SKM-1 (cell line): ENCODE data around the gene FBL.

Experiments
- DNase-seq: peaks from one replicate; lab custom pipeline; 2025; ENCODE audit not compliant: unreplicated experiment; lab: John Stamatoyannopoulos, UW

Gene FBL

DNA sequence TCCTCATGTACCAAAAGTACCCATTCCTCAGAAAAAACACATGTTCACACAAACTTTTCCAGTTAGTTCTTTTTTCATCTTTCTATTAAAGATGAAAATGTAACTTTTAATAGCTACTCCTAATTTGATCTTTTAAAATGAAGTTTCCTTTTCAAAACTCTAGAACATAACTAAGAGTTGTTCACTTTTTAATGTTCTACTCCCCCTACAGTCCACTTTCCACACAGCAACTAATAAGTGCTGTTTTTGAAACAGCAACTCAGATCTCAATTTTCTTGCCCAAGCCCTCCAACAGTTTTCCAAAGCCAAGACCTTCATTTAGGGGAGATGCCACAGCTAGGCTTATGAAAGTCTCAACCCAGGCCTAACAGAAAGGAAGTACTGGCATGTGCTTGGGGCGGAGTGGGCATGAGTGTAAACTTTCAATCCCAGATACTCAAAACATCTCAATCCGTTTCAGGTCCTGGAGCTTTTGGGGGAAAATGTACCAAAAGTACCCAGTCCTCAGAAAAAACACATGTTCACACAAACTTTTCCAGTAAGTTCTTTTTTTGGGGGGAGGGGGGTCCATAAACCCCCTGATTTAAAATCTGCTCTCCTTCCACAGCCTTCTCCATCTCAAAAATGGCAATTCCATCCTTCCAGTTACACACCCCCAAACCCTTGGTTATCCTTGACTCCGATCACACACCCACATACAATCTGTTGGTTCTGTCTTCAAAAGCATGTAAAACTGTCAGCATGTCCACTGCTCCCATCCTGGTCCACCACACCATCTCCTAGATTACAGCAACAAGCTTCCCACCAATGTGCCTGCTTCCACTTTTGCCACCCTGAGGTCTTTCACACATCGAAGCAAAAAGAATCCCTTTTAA, 2.0 kb downstream of the FBL start:
- peak; percentile 41 for DNase-seq

DNA sequence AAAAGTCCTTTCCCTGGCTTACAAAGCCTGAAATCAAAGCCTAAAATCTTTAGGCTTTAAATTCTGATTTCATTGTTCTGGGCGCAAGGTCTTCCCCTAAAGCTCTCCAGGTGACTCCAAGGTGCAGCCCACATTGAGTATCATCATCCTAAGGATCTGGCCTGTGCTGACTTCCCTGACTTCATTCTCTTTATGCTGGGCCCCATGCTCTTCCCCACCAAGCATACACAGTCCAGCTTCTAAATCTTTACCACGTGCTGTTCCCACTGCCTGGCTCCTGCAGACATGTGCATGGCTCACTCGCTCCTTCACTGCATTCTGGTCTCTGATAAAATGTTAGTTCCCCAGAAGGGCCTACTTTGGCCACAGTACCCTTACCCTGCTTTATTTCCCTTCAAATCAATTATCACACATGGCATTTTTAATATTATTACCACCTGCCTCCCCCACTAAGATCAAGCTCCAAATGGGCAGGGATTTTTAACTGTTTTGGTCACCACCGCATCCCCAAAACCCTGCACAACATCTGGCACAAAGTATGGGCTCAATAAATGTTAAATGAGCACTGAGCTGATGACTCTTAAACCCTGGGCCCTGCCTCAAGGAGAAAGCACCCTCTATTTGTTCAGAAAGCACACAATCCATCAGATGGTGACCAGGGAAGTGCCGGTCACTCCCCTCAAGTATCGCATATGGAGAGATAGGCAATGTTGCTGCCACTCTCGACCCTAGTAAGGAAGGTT, 3.3 kb downstream of the FBL start:
- DNase-seq = no peak

DNA sequence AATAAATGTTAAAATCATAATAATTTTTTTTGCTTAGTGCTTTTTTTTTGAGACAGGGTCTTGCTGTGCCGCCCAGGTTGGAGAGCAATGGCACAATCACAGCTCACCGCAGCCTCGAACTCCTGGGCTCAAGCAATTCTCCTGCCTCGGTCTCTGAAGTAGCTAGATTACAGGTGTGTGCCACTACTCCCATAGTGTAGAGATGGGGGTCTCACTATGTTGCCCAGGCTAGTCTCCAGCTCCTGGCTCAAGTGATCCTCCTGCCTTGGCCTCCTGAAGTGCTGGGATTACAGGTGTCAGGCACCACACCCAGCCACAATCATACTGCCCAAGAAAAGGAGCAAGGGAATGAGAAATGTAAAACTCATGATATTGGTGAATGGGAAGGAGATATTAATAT, 5.1 kb downstream of the FBL start:
- DNase-seq = no peak

DNA sequence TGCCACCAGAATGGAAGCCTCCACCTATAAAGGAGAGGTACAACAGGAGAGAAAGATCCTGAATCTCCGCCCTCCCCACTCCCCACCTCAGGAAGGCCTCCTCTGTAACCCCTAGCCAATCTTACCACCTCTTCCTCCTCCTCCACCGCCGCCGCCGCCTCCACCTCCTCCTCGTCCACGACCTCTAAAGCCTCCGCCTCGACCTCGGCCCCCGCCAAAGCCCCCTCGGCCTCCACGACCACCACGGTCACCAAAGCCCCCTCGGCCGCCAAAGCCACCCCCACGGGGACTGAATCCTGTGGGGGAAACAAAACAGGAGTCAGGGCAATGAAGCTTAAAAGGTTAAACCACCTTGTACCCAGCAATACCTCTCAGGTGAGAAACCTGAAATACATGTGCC, 5.7 kb downstream of the FBL start:
- DNase-seq = no peak

DNA sequence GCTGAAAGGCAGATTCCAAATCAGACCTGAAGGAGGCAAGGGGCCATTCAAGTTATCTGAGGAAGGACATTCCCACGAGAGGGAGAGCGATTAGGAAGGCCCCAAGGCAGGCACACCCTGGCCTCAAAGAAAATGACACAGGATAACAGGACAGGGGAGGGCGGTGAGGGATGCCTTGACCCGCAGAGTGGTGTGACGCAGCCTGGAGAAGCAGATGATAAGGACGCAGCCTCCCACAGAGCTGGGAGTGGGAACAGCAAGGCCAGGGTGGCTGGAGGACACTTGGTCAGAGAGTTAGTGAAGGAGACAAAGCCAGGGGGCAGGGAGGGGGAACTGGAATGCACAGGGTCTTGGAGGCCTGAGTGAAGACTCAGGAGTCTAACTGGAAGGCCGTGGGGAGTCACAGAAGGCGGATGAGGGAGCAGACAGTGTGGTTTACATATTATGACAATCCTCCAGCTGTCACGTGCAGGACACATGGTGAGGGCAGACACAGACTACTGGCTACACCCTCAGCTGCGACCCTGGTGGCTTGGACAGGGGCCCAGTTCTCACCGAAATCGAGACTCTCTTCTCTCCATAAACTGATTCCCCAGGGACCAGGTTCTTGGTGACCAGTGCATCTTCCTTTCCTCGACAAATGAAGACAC, 6.4 kb downstream of the FBL start:
- DNase-seq = no peak

DNA sequence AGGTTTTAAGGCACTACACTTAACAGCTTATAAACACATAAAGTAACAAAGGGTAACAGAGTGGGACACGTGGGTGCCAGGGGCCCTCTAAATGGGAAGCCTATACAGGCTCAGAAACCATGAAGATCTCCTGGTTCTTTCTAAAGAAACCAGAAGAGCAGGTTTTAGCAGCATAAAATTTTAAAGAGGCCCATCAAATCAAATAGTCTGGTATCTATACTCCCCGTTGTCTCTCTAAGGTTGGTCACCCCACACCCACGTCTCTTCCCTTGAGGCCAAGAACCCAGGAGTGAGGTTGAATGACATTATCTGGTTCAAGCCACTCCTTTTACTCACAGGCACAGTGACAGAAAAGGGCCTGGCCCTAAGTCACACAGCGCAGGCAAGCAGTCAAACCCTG, 7.6 kb downstream of the FBL start:
- no peak for DNase-seq

DNA sequence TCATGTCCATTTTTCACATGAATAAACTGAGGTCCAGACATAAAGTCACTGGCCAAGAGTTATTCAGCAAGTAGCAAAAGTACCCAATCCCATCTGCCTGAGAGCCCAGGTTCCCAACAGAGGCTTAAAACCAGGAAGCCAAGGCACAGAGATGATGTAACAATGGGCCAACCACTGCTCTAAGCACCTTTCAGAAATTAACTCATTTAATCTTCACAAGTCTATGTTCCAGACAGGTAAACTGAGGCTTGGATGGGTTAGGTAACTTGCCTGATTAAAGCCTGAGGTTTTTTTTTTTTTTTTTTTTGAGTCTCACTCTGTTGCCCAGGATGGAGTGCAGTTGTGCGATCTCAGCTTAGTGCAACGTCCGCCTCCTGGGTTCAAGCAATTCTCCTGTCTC, 8.2 kb downstream of the FBL start:
- DNase-seq = no peak

DNA sequence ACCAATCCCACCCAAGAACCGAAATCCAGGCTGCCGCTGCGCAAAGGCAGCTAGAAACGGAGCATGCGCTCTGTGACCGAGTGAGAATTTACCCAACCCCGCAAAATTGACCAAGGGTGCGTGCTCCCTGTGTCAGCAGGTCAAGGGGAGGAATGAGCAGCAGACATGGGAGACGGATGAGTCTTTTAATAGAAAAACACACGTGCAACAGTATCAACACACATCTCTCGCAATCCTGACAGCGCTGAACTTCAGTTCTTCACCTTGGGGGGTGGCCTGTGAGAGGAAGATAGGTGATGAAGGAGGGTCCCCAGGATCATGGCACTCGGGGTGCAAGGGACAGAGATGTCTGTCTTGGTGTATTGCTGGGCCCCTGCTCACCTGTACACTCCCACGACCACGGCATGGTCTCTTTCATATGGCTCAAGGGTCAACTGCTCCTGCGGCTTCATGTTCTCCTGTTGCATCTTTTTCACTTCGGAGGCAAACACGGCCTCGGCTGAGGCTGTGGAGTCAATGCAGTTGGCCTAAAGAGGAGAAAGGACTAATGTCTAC, 11.8 kb downstream of the FBL start:
- no peak for DNase-seq

DNA sequence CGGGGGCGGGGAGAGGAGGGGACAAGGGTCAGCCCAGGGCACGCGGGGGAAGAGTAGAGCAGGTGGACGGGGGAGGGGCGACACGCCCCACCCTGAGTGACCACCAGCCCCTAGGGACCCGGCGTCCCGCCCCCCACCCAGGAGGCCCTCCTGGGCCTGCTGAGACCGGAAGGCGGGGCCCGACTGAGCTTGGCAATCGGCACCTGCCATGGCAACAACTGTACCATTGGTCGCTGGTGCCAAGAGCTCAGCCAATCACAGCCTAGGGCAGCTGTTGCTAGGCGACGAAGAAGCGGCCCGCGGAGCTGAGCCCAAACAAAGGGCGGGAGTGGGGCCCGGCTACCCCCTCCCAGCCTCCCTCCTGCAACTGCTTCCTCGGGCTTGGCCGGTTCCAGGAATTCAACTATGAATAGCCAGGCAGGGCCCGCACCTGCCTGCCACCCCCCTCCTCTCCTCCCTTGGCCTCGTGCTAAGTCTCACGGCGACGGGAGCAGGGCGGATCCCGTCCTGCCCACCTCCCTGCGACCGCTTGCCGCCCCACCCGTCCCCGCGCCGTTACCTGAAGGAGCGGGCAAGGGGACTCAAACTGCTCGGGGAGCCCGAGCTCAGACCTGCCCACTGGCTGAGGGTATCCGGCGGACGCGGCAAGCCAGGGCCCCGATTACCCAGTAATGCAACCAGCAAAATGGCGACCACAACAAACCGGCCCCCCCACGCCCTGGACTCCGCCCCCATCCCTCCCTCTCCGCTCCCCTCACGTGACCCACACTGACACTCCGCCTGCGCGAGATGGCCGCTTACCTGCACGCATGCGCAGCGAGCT, 12.5 kb downstream of the FBL start, which contains the start of gene DYRK1B:
TSS of gene DYRK1B (minus strand) at position 699 of the 823 bp plus-strand sequence. CDS start 2,295 bp downstream, outside the sequence.
- DNase-seq = no peak

DNA sequence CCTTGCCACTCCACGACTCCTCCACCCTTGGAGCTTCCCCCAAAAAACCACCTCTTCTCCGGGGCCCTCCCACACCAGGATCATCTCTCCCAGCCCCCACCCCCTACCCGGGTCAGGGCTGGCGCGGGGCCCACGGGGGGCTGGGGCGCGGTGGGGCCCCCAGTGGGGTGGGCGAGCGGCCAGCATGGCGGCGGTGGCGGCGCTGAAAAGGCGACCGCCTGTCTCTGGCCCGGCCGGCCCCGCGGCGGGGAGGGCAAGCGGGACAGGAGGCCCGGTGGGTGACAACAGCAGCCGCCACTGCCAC, 13.1 kb downstream of the FBL start:
- no peak for DNase-seq

DNA sequence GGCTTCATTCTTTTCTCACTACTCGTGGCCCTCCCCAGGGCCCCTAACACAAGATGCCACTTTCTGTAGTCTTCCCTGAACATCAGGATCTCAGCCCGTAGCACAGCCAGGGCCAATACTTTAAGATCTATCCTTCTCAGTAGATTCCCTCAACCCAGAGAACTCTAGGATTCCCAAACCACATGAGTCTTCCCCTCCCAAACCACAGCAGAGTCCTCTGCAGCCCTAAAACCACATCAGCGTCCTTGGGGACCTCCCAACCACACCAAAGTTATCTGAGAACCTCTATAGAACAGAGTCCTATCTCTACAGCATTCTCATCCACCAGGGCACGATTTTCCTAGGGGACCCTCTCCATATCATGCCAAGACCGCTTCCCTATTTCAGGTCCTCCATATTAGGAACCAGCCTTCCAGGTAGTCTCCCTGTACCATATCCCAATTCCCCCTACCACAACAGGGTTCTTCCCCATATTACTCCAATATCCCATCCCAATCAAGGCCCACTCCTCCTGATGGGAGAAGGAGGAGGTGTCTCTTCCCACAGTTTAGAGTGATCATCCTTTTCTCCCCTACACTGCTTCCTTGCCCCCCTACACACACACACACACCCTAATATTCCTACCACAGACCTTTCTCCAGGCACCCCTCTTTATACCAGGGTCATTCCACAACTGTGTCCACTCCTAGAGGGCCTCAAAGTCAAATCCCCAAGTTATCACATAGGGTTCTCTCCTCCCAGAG, 13.7 kb downstream of the FBL start:
- no peak for DNase-seq

DNA sequence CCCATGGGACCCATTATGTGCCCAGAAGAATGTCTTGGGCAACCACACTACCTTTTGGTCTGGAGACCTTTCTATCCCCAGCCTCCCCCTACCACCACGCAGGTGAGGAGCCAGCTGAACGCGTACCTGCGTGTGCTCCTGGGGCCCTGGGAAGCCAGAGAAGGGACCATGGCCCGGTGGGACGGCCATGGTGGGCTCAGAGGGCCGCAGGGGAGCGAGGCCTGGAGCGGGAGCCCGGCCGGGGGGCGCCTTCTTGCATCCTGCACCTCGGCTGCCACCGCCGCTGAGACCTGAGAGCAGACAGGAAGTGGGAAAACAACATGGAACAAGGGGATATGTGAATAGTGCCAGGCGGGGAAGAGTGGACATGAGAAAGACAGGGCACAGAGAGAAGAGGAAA, 14.5 kb downstream of the FBL start:
- no peak for DNase-seq

DNA sequence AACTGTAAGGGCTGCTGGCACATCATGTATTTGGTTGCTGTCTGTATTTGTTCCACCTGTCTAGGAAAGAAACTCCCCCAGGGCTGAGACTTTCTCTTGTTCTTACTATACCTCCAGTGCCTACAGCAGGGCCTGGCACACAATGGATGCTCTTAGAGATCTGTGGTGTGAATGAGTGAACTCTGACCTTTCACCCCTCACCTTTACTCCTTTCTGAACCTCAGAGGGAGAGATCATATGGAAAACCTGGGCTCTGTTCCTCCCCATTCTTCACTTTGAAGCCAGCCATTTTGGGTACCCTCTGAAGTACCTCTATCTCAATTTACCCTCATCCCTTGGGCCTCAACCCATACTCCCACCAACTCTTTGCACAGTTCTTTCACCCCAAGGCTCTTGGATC, 15.3 kb downstream of the FBL start:
- DNase-seq = no peak

DNA sequence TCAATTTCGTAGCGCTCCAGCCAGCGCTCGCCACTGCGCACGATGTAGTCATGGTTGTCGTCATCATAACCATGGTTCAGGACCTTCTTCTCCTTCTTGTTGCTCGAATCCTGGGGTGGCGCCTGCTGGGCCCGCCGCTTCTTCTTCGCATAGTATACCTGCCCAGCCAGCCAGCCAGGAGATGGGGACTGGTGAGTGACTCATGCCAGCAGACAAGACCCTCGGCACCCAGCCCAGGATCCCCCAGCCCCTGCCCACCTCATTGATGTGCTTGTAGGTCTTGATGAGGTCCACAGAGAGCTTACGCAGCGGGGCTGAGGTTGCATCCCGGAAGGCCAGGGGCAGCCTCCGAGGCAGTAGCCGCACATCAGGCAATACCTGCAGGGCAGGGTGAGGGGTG, 15.8 kb downstream of the FBL start:
- no peak for DNase-seq

DNA sequence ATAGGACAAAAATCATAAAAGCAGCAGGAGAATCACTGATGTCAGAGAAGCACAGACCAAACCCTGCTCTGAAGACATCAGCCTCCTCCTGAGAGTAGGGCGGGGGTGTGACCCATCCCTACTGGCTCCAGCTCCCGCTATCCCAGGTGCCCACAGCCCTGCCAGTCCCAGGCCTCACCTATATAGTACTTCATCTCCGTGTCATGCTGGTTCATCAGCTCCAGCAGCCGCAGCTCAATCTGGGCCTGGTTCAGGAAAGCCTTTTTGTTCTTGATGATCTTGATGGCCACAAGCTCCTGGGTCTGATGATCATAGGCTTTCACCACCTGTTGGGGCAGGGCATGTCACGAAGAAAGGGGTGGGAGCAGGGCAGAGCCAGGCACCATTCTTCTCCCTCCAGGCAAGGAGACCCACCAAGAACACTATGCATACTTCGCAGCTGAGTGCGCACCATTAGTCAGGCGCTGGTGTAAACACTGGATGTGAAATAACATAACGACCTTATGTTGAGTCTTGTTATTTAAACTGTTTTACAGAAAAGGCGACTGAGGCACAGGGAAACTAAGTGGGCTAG, 16.4 kb downstream of the FBL start:
- DNase-seq = no peak

DNA sequence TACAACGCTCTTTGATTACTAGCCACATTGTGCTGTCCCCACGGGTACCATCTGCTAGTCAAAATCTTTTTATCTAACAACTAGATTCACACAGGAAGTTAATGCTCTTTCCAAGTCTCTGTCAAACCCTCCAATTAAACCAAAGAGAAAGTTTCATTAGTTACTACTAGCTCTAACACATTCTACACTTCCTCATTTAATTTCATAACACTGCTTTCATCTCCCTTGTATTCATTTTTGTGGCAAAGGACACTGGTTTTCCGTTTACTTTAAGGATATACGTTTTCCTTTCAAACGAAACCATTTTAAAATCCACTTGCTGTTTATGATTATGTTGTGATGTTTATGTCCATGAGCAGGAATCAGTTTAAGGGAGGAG, 17.5 kb downstream of the FBL start:
- DNase-seq = no peak

DNA sequence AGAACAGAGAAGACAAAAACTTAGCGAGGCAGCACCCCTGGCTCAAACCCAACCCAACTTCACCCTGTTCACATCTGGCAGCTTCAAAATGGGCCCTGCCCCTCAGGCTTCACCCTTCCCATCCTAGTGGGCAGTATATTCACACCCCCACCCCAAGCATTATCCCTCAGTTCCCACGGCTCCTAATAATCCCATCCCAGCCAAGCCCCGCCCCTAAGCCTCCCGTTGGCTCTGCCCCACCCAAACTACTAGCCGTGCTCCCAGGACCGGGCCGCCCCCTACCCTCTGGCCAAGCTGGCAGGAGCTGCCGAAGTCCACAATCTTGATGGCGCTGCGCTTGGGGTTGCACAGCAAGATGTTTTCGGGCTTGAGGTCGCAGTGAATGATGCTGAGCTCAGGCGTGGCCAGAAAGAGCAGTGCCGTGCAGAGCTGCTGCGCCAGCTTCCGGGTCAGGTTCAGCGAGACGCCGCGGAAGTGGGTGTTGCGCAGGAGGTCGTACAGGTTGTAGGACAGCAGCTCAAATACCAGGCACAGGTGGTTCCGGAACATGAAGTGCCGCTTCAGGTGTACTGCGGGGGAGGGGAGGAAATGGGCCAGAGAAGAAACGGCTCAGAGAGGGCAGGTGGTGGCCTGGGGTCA, 18.0 kb downstream of the FBL start:
- DNase-seq = no peak

DNA sequence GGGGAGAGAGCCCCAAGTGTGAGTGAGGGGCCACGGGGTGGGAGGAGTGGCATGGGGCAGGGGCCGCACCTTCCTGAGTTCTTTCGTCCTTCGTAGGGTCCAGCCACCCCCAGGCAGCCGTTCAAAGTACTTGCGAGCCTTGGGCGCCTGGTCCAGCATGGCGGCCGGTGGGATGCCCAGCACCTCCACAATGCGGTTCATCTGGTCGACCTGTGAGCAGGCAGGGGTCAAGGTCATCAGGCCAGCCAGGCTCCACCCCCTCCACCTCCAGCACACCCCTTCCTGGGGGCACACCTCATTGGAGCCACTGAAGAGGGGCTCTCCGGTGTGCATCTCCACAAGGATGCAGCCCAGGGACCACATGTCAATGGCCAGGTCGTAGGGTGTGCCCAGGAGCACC, 19.0 kb downstream of the FBL start:
- DNase-seq = no peak

DNA sequence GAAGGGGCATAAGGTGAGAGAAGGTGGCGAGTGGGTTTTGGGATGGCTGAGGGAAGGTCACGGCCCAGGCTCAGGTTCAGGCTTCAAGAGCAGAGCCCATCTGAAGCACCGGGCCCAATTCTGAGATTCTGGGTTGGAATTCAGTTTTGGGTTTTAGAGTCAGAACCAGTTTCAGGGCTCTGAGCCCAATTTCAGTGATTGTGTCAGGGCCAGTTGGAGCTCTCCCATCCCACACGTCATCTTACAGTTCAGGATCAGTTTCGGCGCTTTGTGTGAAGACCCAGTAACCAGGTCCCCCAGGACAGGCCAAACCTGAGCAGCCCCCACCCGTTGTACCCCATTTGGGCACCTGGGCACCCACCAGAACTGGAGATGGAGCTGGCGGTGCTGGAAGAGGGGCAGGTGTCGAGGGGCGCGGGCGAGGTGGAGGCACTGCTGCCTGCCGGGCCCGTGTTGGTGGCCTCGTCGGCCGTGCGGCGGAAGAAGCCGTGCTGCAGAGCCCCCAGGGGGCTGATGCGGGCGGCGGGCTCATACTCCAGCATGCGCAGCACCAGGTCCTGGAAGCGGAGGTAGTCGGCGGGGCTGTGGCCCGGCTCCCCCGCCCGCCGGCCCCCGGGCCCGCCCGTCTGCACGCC, 19.8 kb downstream of the FBL start:
- no peak for DNase-seq
